Dendritic cell treated with granulocyte-macrophage colony-stimulating factor and Interleukin-4, amounts not matched to agents 40 ng/mL and 50 ng/mL, for 4 days (primary cell): ENCODE results near the gene P4HA2.

Experiments
- H3K27ac Mint-ChIP-seq: one replicate; pipeline ENCODE4 v1.8.0; 2022; ENCODE audit warnings: mild to moderate bottlenecking, mixed read lengths
- H3K27me3 Mint-ChIP-seq: one replicate; pipeline ENCODE4 v1.8.0; 2022; ENCODE audit warnings: mild to moderate bottlenecking, mixed read lengths
- H3K36me3 Mint-ChIP-seq: one replicate; pipeline ENCODE4 v1.8.0; 2022; ENCODE audit warnings: low read depth, mixed read lengths
- H3K4me1 Mint-ChIP-seq: one replicate; pipeline ENCODE4 v1.8.0; 2022; ENCODE audit warnings: low read depth, mixed read lengths
- H3K4me3 Mint-ChIP-seq: one replicate; pipeline ENCODE4 v1.8.0; 2022; ENCODE audit warnings: mild to moderate bottlenecking, moderate library complexity, mixed read lengths
- H3K9me3 Mint-ChIP-seq: one replicate; pipeline ENCODE4 v1.8.0; 2022; ENCODE audit warnings: mixed read lengths
- intact Hi-C: fragments of 100-400 bp; cut with micrococcal nuclease; formaldehyde crosslinking; loops from one replicate; pipeline ENCODE4 v1.15.0; 2022

P4HA2 gene

GRCh38 chr5:132227485-132228240 lies at the start of gene P4HA2:
P4HA2 (minus strand) TSS chr5:132227853; CDS start chr5:132218626, 9,227 bp downstream.
- H3K27me3 Mint-ChIP-seq: peaks cover 57% of the 10 kb centered on the region

DNA sequence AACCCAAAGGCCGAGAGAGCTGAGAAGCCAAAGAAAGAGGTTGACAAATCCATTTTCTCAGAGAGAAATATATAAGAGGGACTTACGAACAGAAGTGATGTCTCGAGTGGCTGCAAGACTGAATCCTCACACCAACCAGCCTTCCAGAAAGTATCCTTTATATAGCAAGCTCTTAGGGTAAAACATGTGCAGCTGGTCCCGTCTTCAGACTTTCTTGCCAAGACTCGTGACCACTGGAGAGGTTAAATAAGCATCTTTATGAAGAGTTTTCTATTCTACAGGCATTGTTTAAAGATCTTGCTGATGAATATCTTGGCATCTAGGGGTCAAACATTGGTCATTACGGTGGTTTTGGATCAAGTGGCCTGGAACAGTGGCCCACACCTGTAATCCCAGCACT lies 49.6 kb upstream of the P4HA2 start:
- no peaks in the 10 kb centered on the region for H3K36me3 Mint-ChIP-seq

More at GRCh38 chr5:132227485-132228240, at the start of gene P4HA2:
- intact Hi-C loops: no loop called here
- H3K4me1 Mint-ChIP-seq: peaks cover 42% of the 10 kb centered on the region
- no peaks in the 10 kb centered on the region for H3K36me3 Mint-ChIP-seq
- no peaks in the 10 kb centered on the region for H3K9me3 Mint-ChIP-seq
- peak within 1 kb of the TSS; percentile 78 for H3K4me3 Mint-ChIP-seq
- H3K27ac Mint-ChIP-seq: peak within 1 kb of the TSS; percentile 54

GRCh38 chr5:132275367-132276220 lies 47.9 kb upstream of the P4HA2 start:
- H3K4me3 Mint-ChIP-seq: no peak overlapping the region

More for the DNA sequence above, 49.6 kb upstream of the P4HA2 start:
- Mint-ChIP-seq H3K9me3 (no peaks in the 10 kb centered on the region), H3K4me1 (peaks cover 27% of the 10 kb centered on the region), H3K27me3 (peaks cover 15% of the 10 kb centered on the region), H3K4me3 (no peak overlapping the region), H3K27ac (no peak overlapping the region)
- intact Hi-C loops: no loop called here

GRCh38 chr5:132274050-132274792 lies 46.6 kb upstream of the P4HA2 start:
- no peak overlapping the region for H3K4me3 Mint-ChIP-seq
- H3K36me3 Mint-ChIP-seq: no peaks in the 10 kb centered on the region
- H3K27me3 Mint-ChIP-seq: peaks cover 30% of the 10 kb centered on the region
- peaks cover 18% of the 10 kb centered on the region for H3K4me1 Mint-ChIP-seq
- intact Hi-C loops: loop anchor here (5.0 kb wide), 1 partner anchor 98 kb away; no protein-coding TSS in a partner anchor
- no peak overlapping the region for H3K27ac Mint-ChIP-seq
- no peaks in the 10 kb centered on the region for H3K9me3 Mint-ChIP-seq

More at GRCh38 chr5:132275367-132276220, 47.9 kb upstream of the P4HA2 start:
- no peaks in the 10 kb centered on the region for H3K36me3 Mint-ChIP-seq
- H3K27me3 Mint-ChIP-seq: peaks cover 29% of the 10 kb centered on the region
- H3K4me1 Mint-ChIP-seq: peaks cover 26% of the 10 kb centered on the region
- intact Hi-C loops: no loop called here
- H3K9me3 Mint-ChIP-seq: no peaks in the 10 kb centered on the region
- no peak overlapping the region for H3K27ac Mint-ChIP-seq

- Mint-ChIP-seq H3K27ac (no peak overlapping the region), H3K4me3 (no peak overlapping the region), H3K4me1 (peaks cover 18% of the 10 kb centered on the region), H3K9me3 (no peaks in the 10 kb centered on the region), H3K36me3 (no peaks in the 10 kb centered on the region), H3K27me3 (peaks cover 30% of the 10 kb centered on the region)
- intact Hi-C loops: loop anchor here (5.0 kb wide), 1 partner anchor 99 kb away; no protein-coding TSS in a partner anchor
Observed at GRCh38 chr5:132273631-132274030, 46.0 kb upstream of the P4HA2 start.

DNA sequence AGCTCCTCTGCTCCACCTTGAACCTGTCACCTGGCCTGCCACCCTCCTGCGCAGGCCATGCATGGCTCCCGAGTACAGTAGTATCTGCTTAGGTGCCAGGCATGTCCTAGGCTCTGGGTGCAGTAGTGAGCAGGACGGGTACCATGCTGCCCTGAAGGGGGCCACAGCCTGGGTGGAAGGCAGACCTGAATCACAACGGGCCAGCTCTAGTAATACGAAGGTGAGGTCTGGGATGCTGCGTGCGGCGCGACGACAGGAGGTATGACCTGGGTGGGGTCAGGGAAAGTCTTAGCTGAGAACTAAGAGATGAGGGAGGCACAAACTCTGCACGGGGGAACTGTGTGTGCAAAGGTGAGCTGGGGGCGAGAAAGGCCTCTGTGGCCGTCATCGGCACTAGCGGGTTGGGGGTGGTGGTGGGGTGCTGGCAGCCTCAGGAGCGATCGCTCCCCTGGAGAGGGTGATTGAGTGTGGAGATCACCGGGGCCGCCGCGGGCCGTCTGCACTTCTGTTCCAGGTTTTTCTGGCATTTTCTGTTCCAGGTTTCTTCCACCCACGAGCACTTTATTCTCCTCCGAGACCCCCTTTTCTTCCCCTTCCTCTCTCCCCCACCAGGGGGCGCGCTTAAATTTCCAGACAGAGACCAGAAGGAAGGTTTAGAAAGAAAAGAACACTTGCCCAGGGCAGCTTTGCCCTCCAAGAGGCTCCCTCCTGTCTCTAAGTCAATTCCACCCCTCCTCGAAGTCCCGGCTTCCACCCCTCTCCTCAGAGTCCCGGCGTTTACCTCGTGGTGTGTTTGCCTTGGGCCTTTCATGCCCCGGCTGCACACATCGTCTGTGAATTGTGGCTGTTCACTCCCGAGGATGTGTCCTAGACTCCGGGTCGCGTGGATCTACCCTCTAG lies 44.9 kb upstream of the P4HA2 start:
- H3K36me3 Mint-ChIP-seq: peaks cover 2% of the 10 kb centered on the region
- H3K4me1 Mint-ChIP-seq: peaks cover 18% of the 10 kb centered on the region
- H3K27ac Mint-ChIP-seq: no peak overlapping the region
- no peaks in the 10 kb centered on the region for H3K9me3 Mint-ChIP-seq
- peaks cover 30% of the 10 kb centered on the region for H3K27me3 Mint-ChIP-seq
- intact Hi-C loops: loop anchor here (5.0 kb wide), 1 partner anchor 100 kb away; no protein-coding TSS in a partner anchor
- H3K4me3 Mint-ChIP-seq: peak overlapping the region; percentile 57

GRCh38 chr5:132271251-132272246 lies 43.9 kb upstream of the P4HA2 start:
- peak overlapping the region; percentile 66 for H3K4me3 Mint-ChIP-seq
- peaks cover 18% of the 10 kb centered on the region for H3K4me1 Mint-ChIP-seq
- H3K27me3 Mint-ChIP-seq: peaks cover 30% of the 10 kb centered on the region
- H3K27ac Mint-ChIP-seq: no peak overlapping the region
- peaks cover 6% of the 10 kb centered on the region for H3K36me3 Mint-ChIP-seq
- no peaks in the 10 kb centered on the region for H3K9me3 Mint-ChIP-seq
- intact Hi-C loops: loop anchor here (5.0 kb wide), 1 partner anchor 101 kb away; no protein-coding TSS in a partner anchor

GRCh38 chr5:132270706-132271105 lies 43.1 kb upstream of the P4HA2 start:
- H3K4me1 Mint-ChIP-seq: peaks cover 18% of the 10 kb centered on the region
- intact Hi-C loops: loop anchor here (5.0 kb wide), 1 partner anchor 102 kb away; no protein-coding TSS in a partner anchor
- H3K9me3 Mint-ChIP-seq: no peaks in the 10 kb centered on the region
- peaks cover 6% of the 10 kb centered on the region for H3K36me3 Mint-ChIP-seq
- peaks cover 30% of the 10 kb centered on the region for H3K27me3 Mint-ChIP-seq
- H3K27ac Mint-ChIP-seq: no peak overlapping the region
- H3K4me3 Mint-ChIP-seq: no peak overlapping the region

GRCh38 chr5:132270335-132270665 lies 42.6 kb upstream of the P4HA2 start:
- Mint-ChIP-seq H3K9me3 (no peaks in the 10 kb centered on the region), H3K27me3 (peaks cover 30% of the 10 kb centered on the region), H3K27ac (no peak overlapping the region), H3K4me3 (no peak overlapping the region), H3K4me1 (peaks cover 18% of the 10 kb centered on the region), H3K36me3 (peaks cover 6% of the 10 kb centered on the region)
- intact Hi-C loops: loop anchor here (5.0 kb wide), 1 partner anchor 102 kb away; no protein-coding TSS in a partner anchor

DNA sequence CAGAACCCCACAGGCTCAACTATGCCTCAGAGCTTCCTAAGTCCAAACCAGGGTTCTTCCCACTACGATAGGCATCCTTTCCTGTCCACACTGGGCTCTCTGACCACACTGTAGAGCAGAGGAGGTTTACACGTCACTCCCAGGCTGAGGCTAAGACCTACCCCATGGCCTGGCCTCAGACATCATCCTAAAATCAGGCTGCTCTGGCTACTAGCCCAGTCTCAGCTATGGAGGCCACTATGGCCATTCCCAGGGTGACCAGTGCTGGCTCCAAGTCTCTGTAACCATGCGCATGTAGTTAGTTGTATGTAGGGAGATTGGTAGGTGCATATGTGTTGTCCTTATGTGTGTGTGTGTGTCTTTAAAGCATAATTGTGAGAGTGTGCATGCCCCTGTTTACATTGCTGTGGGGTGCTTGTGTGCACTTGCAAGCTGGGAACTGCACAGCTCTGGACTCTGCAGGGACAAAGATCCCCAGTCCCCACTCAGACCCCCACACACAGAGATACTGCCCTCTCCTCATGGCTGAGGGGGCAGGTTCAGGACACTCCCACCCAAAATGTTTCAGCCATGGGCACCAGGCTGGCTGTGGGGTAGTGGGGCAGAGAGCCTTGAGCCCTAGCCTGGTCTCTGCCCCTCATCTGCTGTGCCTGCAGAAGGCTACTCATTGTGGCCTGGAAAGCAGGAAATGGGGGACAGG lies 42.1 kb upstream of the P4HA2 start:
- no peak overlapping the region for H3K27ac Mint-ChIP-seq
- no peak overlapping the region for H3K4me3 Mint-ChIP-seq
- H3K9me3 Mint-ChIP-seq: no peaks in the 10 kb centered on the region
- peaks cover 6% of the 10 kb centered on the region for H3K36me3 Mint-ChIP-seq
- peaks cover 31% of the 10 kb centered on the region for H3K27me3 Mint-ChIP-seq
- H3K4me1 Mint-ChIP-seq: peaks cover 19% of the 10 kb centered on the region
- intact Hi-C loops: loop anchor here (5.0 kb wide), 1 partner anchor 103 kb away; no protein-coding TSS in a partner anchor

- Mint-ChIP-seq H3K4me3 (no peak overlapping the region), H3K27ac (no peak overlapping the region), H3K9me3 (no peaks in the 10 kb centered on the region), H3K4me1 (peaks cover 27% of the 10 kb centered on the region), H3K27me3 (peaks cover 31% of the 10 kb centered on the region), H3K36me3 (peaks cover 6% of the 10 kb centered on the region)
- intact Hi-C loops: no loop called here
Observed at GRCh38 chr5:132268769-132269551, 41.3 kb upstream of the P4HA2 start.
